Endothelial cell of umbilical vein (primary cell): ENCODE data around the gene HIPK4. TPM values are rescaled to one million over a fixed set of nuclear protein-coding genes. Genes with fewer than 3 reads are reported as not detected.

Source experiments
- BruUV-seq: library from RNA; stranded (reverse); fragments of 400-500 nt; replicated peaks from 2 replicates; lab custom pipeline; 2021; lab: Mats Ljungman, UMichigan
- CTCF ChIA-PET: fragments of 300-600, 350-600 bp; sonication (Branson Sonifier 250); formaldehyde crosslinking; loops from one replicate; lab custom pipeline; 2021; ENCODE audit warnings: antibody characterized with exemption, inconsistent platforms; lab: Charles Lee
- POLR2A ChIA-PET: fragments of 300-600, 350-600 bp; sonication (Branson Sonifier 250); formaldehyde crosslinking; loops from one replicate; lab custom pipeline; 2021; ENCODE audit warnings: antibody characterized with exemption, inconsistent platforms; lab: Charles Lee
- DNase-seq: peaks from one replicate; pipeline ENCODE4 v3.0.0-alpha.2; 2011; ENCODE audit warnings: low read depth, low spot score
- FAIRE-seq: peaks from 2 replicates; lab custom pipeline; 2011; peaks lifted over from hg19 to GRCh38; lab: Jason Lieb, UNC
- H2AFZ ChIP-seq: 2 replicates; pipeline ENCODE4 v1.6.0; 2012; ENCODE audit warnings: low read depth, low read length, control low read depth, inconsistent platforms
- H3K27ac ChIP-seq: 2 replicates; pipeline ENCODE4 v1.5.1; 2011; ENCODE audit warnings: low read depth, mild to moderate bottlenecking, control low read depth, low read length, moderate library complexity; ENCODE audit not compliant: insufficient read depth
- H3K27me3 ChIP-seq, 2 experiments: 2 replicates each; pipeline versions ENCODE4 v1.6.0 to v1.6.1; 2011; ENCODE audit warnings: low read length in 2 of 2, mixed read lengths in 1 of 2; ENCODE audit not compliant: control insufficient read depth in 2 of 2, insufficient read depth in 2 of 2
- H3K36me3 ChIP-seq, 2 experiments: 2 replicates in 1 of 2; 3 replicates in 1 of 2; pipeline ENCODE4 v1.5.1; 2011; ENCODE audit warnings: low read length in 2 of 2, mild to moderate bottlenecking in 1 of 2, moderate library complexity in 1 of 2; ENCODE audit not compliant: control insufficient read depth in 2 of 2, insufficient read depth in 2 of 2; ENCODE audit errors: extremely low read depth in 1 of 2
- H3K4me1 ChIP-seq: 3 replicates; pipeline ENCODE4 v1.5.1; 2011; ENCODE audit warnings: mild to moderate bottlenecking, low read length; ENCODE audit not compliant: control insufficient read depth, insufficient read depth; ENCODE audit errors: extremely low read depth
- H3K4me2 ChIP-seq: 2 replicates; pipeline ENCODE4 v1.6.1; 2011; ENCODE audit warnings: low read length, control low read depth, mixed read lengths; ENCODE audit not compliant: insufficient read depth
- H3K4me3 ChIP-seq, 3 experiments: fragments of 200-600 bp in 1 of 3; sonication (generic), shearing (Covaris generic) in 1 of 3; replicated peaks in 1 of 3; 2 replicates each; pipeline ENCODE4 v1.5.1; 2011 to 2016; ENCODE audit warnings: control low read depth in 3 of 3, low read length in 3 of 3, mild to moderate bottlenecking in 2 of 3, inconsistent platforms in 1 of 3, low read depth in 1 of 3, moderate library complexity in 1 of 3; ENCODE audit not compliant: insufficient read depth in 1 of 3
- H3K79me2 ChIP-seq: 2 replicates; pipeline ENCODE4 v1.6.0; 2012; ENCODE audit warnings: low read length, inconsistent platforms; ENCODE audit not compliant: control insufficient read depth, insufficient read depth
- H3K9ac ChIP-seq: replicated peaks from 2 replicates; pipeline ENCODE3; 2011; ENCODE audit warnings: low read length, control low read depth; ENCODE audit not compliant: insufficient read depth; ENCODE audit errors: extremely low read depth
- H3K9me1 ChIP-seq: replicated peaks from 3 replicates; pipeline ENCODE4 v1.6.0; 2011; ENCODE audit warnings: mild to moderate bottlenecking, low read length; ENCODE audit not compliant: control insufficient read depth, insufficient read depth; ENCODE audit errors: extremely low read depth
- H3K9me3 ChIP-seq: replicated peaks from 2 replicates; pipeline ENCODE4 v1.5.1; 2012; ENCODE audit warnings: low read length, inconsistent platforms; ENCODE audit not compliant: control insufficient read depth, insufficient read depth
- H4K20me1 ChIP-seq: replicated peaks from 2 replicates; pipeline ENCODE3; 2011; ENCODE audit warnings: mild to moderate bottlenecking, low read length; ENCODE audit not compliant: control insufficient read depth, insufficient read depth; ENCODE audit errors: extremely low read depth
- EZH2 ChIP-seq: IDR thresholded peaks from 2 replicates; pipeline ENCODE4 v1.6.1; 2012; ENCODE audit warnings: borderline replicate concordance, low read depth, mild to moderate bottlenecking, moderate library complexity, low read length, inconsistent platforms; ENCODE audit not compliant: severe bottlenecking
- FOS ChIP-seq: IDR thresholded peaks from 2 replicates; pipeline ENCODE4 v1.6.1; 2011; ENCODE audit warnings: mild to moderate bottlenecking, low read length, moderate library complexity, borderline replicate concordance; ENCODE audit not compliant: insufficient read depth
- GATA2 ChIP-seq: IDR thresholded peaks from 2 replicates; pipeline ENCODE4 v1.7.0; 2011; ENCODE audit warnings: low read depth, mild to moderate bottlenecking, moderate library complexity, mixed read lengths, low read length; ENCODE audit not compliant: insufficient read length, insufficient read depth
- JUN ChIP-seq: IDR thresholded peaks from 2 replicates; pipeline ENCODE4 v1.6.1; 2011; ENCODE audit warnings: borderline replicate concordance, low read depth; ENCODE audit not compliant: insufficient read length, insufficient read depth
- MAX ChIP-seq: IDR thresholded peaks from 2 replicates; pipeline ENCODE4 v1.6.1; 2011; ENCODE audit not compliant: insufficient read depth, insufficient read length
- MYC ChIP-seq: IDR thresholded peaks from one replicate; pipeline ENCODE4 v1.6.1; 2011; ENCODE audit warnings: mild to moderate bottlenecking, low read depth, low read length
- POLR2A ChIP-seq: IDR thresholded peaks from 2 replicates; pipeline ENCODE4 v1.6.1; 2012; ENCODE audit warnings: low read depth, mild to moderate bottlenecking, control low read depth, low read length
- POLR2AphosphoS5 ChIP-seq: IDR thresholded peaks from 2 replicates; pipeline ENCODE4 v1.6.1; 2012; ENCODE audit warnings: low read depth, mild to moderate bottlenecking, control low read depth, low read length, moderate library complexity; ENCODE audit not compliant: insufficient read depth
- dilution Hi-C: fragments of 300-500 bp; cut with MboI; formaldehyde crosslinking; loops from one replicate; pipeline ENCODE4 v1.15.0; 2019; ENCODE audit warnings: low sequenced_read_pairs; ENCODE audit not compliant: extremely low pct_ligation_motif_present
- intact Hi-C: fragments of 100-400 bp; cut with micrococcal nuclease; formaldehyde crosslinking; loops from one replicate; pipeline ENCODE4 v1.10.0; 2022
- polyA plus RNA-seq, 4 experiments: library from polyadenylated mRNA; depleted of rRNA in 3 of 4; stranded (reverse) in 3 of 4; unstranded in 1 of 4; fragments of >200 nt; gene quantifications; 2 replicates each; pipeline versions ENCODE4 v1.2.1 to v1.2.3, GENCODE V29; 2011 to 2012; ENCODE audit warnings: missing spikeins in 1 of 4
- total RNA-seq: library from RNA; stranded (reverse); gene quantifications from 2 replicates; pipeline ENCODE4 v1.2.3, GENCODE V29; 2021

HIPK4 gene
- total and polyA plus RNA-seq, 2 donors (not counting 3 experiments of a cell fraction or from before 2014, with no cell fraction given): 0.12 TPM; not detected in 1

- TF ChIP-seq MYC: no peak
- no peak for TF ChIP-seq POLR2AphosphoS5
- TF ChIP-seq MAX: no peak
- no peak for TF ChIP-seq POLR2A
- no peak for TF ChIP-seq JUN
- TF ChIP-seq GATA2: no peak
- TF ChIP-seq FOS: no peak
- no peak for TF ChIP-seq EZH2
- dilution Hi-C loops: no loop called here
- intact Hi-C loops: no loop called here
- Histone ChIP-seq H3K36me3 (no peaks in the 10 kb centered on the region), H3K4me1 (no peaks in the 10 kb centered on the region), H3K9me1 (no peaks in the 10 kb centered on the region), H3K4me3 (no peak overlapping the region), H3K27ac (no peak overlapping the region), H3K9ac (no peak overlapping the region), H4K20me1 (no peaks in the 10 kb centered on the region), H3K27me3 (no peaks in the 10 kb centered on the region), H3K4me2 (no peak overlapping the region), H2AFZ (no peak overlapping the region), H3K9me3 (no peaks in the 10 kb centered on the region), H3K79me2 (no peaks in the 10 kb centered on the region)
- ChIA-PET POLR2A (no interaction called here), CTCF (interaction anchor here (1.0 to 1.3 kb wide), 2 partner anchors 34 to 82 kb away, joined by 3 to 4 read pairs; no protein-coding TSS in a partner anchor)
- no TSS peak for BruUV-seq
- no peak for DNase-seq
- no peak for FAIRE-seq
Measured at GRCh38 chr19:40387155-40387554, 2.8 kb downstream of the HIPK4 start.
